GM18519 (cell line): ENCODE data around the gene ERBB2.
"Not testable (repeated sequence)": the region's sequence is repeated elsewhere in the genome, so short reads cannot be mapped to it uniquely, and the experiment has no call there.

Experiments used
- ATAC-seq: cut with Tn5 transposase; IDR thresholded peaks from one replicate; pipeline ENCODE4 v1.9.1; 2021; ENCODE audit warnings: mild to moderate bottlenecking, moderate library complexity; ENCODE audit not compliant: unreplicated experiment, low FRiP score

The ERBB2 gene

DNA sequence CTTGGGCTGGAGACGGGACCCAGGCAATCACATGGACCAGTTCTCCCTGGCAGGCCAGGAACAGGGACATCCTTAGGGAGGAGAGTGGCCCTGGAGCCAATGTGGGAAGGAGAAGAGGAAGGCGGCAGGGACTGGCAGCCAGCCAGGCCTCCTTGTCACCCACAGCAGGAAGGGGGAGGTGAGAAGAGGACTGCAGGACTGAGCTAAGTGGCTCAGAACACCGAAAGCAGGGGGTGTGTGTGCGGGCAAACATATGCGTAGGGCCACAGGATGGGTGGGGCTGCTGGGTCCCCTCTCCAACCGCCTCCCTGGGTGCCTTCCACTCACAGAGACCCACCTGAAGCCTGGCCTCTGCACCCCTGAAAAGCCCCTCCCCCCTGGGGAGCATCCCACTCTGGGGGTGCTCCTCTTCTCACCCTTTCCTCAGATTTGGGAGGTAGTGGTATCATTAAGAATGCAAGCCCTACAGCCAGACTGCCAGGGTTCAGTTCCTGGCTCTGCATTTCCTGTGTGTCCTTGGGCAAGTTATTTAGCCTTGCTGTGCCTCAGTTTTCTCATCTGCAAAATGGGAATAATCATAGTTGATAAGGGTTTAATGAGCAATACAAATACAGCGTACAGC lies 23.6 kb upstream of the ERBB2 start:
- no peak for ATAC-seq

DNA sequence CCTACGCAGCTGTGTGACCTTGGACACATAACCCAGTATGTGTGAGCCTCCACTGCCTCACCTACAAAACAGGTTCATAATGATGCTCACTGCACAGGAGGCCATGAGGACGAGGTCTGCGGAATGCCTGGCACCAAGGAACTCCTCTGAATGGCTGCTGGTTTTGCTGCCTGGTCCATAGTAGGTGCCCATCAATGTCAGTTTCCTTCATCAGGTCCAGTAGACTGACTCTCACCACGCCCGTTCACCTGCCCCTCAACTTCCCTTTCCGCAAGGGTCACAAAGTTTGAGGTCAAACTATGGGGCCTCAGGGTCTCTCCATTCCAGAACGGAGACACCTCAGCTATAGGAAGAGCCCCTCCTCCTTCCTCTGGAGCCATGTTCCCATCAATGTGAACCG lies 22.8 kb upstream of the ERBB2 start:
- ATAC-seq, result no peak

DNA sequence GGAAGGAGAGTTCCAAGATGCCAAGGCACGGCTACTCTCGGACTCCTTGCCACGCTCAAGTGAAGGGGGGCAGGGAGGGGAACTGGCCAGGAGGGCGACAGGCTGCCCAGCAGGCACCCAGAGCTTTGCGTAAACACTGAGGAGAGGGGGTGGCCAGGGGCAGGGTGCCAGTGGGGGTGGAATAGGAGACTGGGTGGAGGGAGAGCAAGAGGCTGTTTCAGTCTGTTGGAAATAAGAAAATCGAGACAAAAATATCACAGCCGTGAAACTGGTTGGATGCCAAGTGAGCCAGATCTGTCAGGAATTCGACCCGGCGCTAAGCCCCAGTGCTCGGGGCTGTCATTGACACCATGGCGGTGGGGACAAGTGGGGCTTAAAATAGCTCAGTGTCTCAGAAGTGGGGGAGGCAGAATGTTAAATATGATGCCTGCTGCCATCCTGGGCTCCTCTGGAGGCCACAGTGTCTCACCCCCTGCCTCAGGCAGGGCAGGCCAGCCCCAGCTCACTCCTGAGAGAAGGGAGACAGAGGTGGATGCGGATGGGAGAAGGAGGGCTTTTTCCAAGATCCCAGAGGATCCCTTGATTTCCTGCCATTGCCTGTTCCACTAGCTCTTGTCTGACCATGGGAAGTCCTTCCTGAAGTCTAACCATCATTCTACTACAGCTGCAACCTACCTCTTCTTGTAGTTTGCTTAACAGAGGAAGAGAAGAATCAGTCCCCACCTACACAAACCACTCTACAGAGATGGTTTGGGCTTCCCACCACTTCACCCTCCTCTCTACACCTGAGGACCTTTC lies 22.1 kb upstream of the ERBB2 start:
- ATAC-seq, result no peak

DNA sequence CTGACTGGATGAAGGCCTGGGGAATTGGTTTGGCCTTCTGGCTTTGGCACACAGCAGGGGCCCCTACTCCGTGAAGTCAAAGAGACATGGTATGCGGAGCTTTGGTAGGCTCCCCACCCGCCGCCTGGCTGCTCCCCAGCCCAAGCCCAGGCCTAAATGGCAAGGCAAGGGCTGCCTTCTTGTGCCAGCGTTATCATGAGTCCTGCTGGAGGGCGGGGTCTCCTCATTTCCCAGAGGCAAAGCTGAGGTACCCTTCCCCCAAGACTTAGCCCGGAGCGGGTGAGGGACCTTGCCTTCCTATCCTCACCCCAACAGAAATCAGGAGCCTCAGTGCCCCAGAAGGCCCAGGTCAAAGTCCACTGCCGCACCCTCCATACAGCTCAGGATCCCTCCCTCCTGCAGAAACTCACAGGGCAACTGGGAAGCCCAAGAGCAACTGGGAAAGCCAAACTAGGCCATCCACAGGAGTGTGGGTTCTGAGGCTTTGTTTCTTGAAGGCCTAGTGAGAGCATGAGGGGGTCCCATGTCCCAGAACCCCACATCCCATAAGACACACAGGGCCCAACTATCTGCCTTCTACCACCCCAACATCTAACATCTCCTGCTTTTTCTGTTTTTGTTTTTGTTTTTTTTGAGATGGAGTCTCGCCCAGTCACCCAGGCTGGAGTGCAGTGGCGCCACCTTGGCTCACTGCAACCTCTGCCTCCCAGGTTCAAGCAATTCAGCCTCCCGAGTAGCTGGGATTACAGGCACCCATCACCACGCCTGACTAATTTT lies 21.3 kb upstream of the ERBB2 start:
- no peak for ATAC-seq

DNA sequence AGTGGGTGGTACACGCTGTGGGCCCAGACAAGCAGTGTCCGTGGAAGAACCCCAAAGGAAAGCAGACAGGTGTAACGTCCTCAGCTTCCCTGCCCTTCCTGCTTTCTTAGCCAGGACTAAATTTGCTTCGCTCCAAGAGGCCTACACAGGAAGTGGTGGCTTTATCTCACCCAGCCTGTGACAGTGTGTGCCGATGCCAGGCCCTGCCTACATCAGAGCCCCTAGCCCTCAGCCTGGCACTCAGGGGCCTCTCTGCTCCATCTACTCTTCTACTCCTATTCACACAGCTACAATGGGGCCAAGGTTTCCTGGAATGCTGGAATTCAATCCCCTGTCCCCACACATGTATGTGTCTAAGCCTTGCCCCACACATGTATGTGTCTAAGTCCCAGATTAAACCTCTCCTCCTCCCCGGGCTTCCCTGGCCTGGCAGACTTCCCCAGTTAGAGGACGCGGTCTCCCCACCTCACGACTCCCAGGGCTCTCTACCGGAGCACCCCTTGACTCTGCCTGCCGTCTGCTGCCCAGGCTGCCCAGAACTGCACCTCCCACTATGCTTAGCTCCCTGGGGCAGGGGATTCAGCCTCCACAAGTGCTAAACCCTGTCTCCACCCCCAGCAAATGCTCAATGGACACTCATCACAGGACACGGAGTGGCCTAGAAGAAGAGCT lies 20.2 kb upstream of the ERBB2 start:
- no peak for ATAC-seq

DNA sequence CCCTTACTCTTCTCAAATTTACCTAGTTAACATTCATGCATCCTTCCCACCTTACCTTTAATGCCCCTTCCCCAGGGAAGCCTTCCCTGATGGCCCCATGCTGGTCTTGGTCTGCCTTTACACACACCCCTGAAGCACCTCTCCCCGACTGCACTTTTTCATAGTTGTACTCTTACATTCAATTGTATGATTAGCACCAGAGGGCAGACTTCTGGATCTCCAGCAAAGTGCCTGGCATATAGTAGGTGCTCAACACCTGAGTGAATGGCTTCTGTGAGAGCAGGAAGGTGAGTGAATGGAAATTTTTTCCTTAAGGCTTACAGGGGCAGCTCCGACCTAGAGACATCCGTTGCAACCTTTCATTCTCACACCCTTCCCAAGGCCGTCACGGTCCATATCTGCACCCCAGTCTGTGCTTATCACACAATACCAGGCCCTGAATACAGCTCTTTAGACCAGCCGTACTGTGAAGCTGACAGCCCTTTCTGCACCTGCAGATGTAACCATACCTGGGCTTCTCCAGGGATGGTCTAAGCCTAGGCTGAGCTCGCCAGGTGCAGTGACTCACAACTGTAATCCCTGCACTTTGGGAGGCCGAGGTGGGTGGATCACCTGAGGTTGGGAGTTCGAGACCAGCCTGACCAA lies 16.4 kb upstream of the ERBB2 start:
- ATAC-seq, result no peak

DNA sequence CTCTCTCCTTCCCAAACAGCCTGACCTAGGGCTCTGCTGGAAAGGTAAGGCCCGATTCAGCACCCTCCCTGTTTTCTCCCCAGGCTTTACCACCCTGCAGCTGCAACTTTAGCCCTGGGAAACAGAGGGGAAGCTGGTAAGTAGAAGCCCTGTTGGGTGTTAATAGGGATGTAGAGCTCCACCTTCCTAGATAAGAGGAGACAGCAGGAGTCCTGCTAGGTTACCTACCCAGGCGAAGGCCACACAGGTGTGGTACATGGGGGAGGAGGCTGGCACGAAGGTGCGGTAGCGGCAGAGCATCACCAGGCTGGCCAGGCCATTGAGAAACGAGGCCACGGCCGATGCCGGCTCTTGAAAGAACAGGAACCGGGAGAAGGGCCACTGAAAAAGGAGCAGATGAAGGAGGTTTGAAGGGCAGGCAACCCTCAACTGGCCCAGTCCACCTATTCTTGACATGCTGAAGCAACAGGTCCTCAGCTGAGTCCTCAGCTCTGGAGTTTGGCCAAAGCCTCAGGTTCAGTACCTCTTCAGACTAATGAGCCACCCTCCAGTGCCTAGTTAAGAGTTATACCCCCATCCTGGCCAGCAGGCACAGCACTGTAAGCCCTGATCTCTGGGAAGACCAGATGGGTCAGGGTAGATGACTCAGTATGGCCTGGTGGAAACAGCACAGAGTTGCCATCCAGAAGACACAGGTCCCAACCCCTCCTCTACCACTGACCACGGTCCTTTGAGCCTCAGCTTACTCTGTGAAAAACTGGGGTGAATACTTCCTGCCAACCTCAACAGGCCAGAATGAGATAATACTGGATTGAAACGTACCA lies 15.3 kb upstream of the ERBB2 start:
- no peak for ATAC-seq

DNA sequence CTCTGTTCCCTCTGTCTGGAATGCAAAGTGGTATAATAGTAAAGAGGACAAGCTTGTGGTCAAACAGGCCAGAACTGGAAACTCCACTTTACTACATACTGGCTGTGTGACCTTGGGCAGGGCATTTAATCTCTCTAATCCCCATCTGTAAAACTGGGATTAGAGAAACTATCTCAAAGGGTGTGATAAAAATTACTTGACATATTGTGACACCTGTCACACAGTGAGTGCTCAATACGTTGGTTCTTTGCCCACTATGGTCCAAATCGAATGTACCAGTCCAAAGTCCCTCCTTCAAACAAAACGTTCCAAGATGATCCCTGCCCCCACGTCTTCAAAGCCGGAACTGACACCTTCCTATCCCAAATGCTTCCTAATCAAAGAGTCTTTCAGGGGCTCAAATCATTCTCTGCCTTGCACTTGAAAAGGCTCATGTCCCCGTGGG lies 12.7 kb upstream of the ERBB2 start:
- ATAC-seq, result no peak

DNA sequence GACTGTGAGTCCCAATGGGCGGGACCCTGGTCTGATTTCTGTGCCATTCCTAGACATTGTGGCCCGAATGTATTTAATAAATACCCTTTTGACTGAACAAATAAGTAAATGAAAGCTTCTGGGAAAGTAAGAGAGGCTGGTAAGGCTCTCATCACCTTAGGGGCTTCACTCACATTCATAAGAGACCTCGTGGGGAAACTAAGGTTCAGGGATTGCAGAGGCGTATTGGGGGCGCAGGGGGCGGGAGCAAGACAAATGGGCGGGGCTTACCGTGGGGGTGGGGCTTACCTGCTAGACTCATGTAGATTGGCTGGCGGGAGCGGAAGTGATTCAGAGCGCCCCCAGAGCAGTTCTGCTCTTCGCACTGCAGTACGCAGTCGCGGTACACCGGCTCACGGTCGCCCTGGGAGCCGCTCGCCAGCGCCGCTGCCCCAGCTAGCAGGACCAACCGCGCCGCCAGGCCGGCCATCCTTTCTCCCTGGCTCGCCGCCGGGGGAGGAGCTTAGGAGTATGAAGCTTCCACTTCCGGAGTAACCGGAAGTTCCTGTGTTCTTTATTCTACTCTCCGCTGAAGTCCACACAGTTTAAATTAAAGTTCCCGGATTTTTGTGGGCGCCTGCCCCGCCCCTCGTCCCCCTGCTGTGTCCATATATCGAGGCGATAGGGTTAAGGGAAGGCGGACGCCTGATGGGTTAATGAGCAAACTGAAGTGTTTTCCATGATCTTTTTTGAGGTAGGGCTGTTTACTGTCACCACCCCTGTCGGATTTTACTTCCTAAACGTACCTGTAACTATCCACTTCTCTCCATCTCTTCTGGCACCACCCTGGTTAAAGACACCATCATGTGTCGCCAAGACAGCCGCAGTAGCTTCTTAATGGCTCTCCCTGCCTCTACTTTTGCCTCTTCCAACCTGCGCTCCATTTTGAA lies 12.1 kb upstream of the ERBB2 start, which contains the start of gene PGAP3:
Gene PGAP3, minus strand, starts transcription at position 512 of the 929 bp plus-strand sequence. Its CDS starts 43 bp downstream, at position 469.
- ATAC-seq, result peak; percentile 82

DNA sequence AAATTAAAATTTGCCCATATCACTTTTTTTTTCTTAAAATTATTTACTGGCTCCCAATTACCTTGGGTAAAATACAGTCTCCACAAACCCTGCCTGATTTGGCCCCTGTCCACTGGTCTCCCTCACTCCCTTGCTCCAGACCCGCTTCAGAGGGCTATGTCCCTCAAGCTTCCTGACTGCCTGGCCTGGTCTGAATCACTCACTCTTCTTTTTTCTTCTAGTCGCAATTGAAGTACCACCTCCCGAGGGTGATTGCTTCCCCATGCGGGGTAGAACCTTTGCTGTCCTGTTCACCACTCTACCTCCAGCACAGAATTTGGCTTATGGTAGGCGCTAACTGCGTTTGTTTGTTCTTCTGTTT lies 11.4 kb upstream of the ERBB2 start:
- ATAC-seq, result no peak

DNA sequence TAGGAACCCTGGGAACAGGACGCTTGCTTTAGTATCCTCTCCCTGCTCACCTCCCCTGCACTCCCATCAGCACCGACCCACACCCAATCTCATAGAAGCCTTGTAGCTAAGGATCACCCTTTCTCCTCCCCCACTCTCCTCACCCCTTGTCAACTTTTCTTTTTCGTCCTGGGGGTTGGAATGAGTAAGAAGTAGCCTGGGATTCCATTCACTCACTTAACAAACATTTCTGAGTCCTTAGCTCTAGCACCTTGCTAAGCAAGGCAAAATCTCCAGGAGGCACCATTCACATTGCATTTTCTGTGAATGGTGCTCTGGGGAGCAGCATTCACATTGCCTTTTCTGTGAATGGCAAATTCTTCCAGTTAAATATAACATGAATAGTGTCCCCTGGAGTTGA lies 10.9 kb upstream of the ERBB2 start:
- ATAC-seq, result no peak

DNA sequence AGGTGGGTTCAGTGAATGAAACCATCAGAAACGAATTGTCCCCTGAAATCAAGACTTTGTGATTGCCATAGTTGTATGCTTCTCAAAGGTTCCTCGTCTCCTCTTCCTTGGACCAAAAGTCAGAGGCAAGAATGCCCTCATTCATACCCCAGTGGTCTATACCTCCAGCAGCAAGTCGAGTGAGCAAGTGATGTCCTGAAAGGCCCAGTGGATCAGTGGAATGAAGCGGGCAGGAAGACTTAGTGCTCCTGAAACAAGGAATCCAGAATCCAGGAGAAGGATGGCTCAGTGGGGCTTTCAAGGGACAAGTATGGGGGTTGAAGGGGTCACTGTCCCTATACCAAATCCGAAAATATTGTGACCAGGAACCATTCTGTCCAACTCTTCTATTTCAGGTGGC lies 5.3 kb upstream of the ERBB2 start:
- no peak for ATAC-seq

DNA sequence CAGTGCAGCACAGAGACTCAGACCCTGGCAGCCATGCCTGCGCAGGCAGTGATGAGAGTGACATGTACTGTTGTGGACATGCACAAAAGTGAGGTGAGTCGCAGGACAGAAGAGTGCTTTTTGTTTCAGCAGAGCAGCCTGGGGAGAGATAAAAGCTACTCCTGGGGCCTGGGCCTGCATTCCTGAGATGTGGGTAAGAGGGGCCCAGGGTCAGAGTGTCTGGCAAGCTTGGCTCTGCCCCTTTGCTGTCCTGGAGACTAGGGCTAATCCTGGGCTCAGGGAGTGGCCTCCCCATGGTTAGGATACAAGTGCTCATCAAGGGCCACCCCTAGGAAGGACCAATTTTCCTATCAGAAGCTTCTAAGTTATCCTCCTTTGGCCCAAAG lies 4.8 kb upstream of the ERBB2 start:
- ATAC-seq, result no peak

DNA sequence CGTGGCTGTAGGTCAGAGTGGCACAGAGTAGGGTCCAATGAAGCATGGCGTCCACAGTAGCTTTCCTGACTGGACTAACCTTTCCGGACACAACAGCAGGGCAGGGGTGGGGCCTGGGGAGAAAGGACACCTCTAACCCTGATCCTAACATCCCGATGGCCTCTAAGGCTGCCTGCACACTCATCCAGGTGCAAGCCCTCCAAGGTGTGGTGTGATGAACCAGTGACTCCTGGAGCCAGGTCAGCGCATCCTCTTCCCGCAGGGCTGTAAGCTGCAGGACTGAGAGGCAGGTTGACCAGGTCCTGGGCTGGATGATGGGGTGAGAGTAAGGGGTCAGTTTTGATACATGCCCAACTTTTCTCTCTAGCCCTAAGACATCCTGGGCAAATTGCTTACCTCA lies 3.1 kb upstream of the ERBB2 start:
- no peak for ATAC-seq

DNA sequence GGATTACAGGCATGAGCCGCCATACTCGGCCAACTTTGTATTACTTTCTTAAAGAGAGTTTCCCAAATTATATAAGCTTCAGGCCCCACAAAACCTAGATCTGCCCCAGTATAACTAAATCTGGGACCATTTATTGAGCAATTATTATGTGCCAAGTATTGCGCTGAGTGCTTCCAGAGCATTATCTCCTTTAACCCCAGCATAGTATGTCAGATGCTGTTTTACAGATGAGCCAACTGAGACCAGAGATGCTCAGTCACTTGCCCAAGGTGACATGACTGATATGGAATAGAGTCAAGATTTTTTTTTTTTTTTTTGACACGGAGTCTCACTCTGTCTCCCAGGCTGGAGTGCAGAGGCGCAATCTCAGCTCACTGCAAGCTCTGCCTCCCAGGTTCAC lies 1.9 kb upstream of the ERBB2 start:
- no peak for ATAC-seq

DNA sequence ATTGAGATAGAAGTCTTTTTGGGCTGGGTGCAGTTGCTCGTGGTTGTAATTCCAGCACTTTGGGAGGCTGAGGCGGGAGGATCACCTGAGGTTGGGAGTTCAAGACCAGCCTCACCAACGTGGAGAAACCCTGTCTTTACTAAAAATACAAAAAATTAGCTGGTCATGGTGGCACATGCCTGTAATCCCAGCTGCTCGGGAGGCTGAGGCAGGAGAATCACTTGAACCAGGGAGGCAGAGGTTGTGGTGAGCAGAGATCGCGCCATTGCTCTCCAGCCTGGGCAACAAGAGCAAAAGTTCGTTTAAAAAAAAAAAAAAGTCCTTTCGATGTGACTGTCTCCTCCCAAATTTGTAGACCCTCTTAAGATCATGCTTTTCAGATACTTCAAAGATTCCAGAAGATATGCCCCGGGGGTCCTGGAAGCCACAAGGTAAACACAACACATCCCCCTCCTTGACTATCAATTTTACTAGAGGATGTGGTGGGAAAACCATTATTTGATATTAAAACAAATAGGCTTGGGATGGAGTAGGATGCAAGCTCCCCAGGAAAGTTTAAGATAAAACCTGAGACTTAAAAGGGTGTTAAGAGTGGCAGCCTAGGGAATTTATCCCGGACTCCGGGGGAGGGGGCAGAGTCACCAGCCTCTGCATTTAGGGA lies 577 bp upstream of the ERBB2 start:
- not testable (repeated sequence) for ATAC-seq

DNA sequence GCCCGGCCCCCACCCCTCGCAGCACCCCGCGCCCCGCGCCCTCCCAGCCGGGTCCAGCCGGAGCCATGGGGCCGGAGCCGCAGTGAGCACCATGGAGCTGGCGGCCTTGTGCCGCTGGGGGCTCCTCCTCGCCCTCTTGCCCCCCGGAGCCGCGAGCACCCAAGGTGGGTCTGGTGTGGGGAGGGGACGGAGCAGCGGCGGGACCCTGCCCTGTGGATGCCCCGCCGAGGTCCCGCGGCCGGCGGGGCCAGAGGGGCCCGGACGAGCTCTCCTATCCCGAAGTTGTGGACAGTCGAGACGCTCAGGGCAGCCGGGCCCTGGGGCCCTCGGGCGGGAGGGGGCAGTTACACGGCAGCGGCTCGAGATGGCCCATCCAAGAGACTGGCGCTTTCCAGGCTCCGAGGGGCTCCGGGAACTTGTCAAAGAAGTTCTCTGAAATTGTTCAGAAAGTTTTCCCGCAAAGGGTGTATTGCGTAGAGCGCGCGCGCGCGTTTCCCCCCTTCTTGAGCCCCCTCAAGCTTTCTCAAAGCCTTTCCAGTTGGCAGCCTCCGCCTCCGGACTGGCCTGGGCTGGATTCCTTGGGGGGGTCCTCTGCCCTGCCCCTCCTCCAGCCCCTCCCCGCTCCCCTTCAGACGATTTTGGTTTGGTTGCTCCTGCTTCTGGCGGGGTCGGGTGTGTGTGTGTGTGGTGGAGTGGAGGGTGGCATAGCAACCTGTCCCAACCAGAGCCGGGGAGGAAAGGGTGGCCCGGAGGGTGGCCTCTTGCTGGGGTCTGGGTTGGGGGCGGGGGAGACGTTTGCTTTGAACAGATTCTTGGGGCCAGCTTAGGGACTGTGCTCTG lies 504 bp downstream of the ERBB2 start:
- ATAC-seq, result no peak
